Stimulated activated naive B cell treated with anti-CD40 and anti-IgM and Interleukin-4, amounts not matched to agents 10 μg/mL and 1 μg/mL and 100 μg/mL, for 72 hours (primary cell): ENCODE measurements around the gene MRPL45.
A peak's percentile ranks its signal among the peaks of the same experiment; 100 is the strongest.
"Not testable (repeated sequence)": the region's sequence is repeated elsewhere in the genome, so short reads cannot be mapped to it uniquely, and the experiment has no call there.

Experiments
- ATAC-seq, 2 donors: fragments of 150-1000 bp; cut with Tn5 transposase; replicated peaks; 2 replicates each; pipeline ENCODE4 v1.10.0; 2021; ENCODE audit warnings: moderate library complexity in 1 of 2
- DNase-seq: peaks from one replicate; pipeline ENCODE4 v3.0.0; 2021
- H3K27ac Mint-ChIP-seq: one replicate; pipeline ENCODE4 v1.8.0; 2022; ENCODE audit warnings: mild to moderate bottlenecking, mixed read lengths
- H3K27me3 Mint-ChIP-seq, 2 donors: one replicate each; pipeline ENCODE4 v1.8.0; 2022; ENCODE audit warnings: mixed read lengths in 2 of 2
- H3K36me3 Mint-ChIP-seq, 2 donors: one replicate each; pipeline ENCODE4 v1.8.0; 2022; ENCODE audit warnings: mixed read lengths in 2 of 2, mild to moderate bottlenecking in 1 of 2
- H3K4me1 Mint-ChIP-seq, 2 donors: one replicate each; pipeline ENCODE4 v1.8.0; 2022; ENCODE audit warnings: mixed read lengths in 2 of 2, mild to moderate bottlenecking in 1 of 2
- H3K4me3 Mint-ChIP-seq, 2 donors: one replicate each; pipeline ENCODE4 v1.8.0; 2022; ENCODE audit warnings: mild to moderate bottlenecking in 2 of 2, mixed read lengths in 2 of 2, moderate library complexity in 1 of 2
- H3K9me3 Mint-ChIP-seq, 2 donors: one replicate each; pipeline ENCODE4 v1.8.0; 2022; ENCODE audit warnings: mixed read lengths in 2 of 2, mild to moderate bottlenecking in 1 of 2

The MRPL45 gene

GRCh38 chr17:38296834-38297517, at the start of gene MRPL45:
MRPL45 (plus strand) TSS chr17:38297168; CDS start chr17:38297184, 16 bp downstream.
- DNase-seq, result peak; percentile 97
- H3K4me1 Mint-ChIP-seq, H3K36me3 Mint-ChIP-seq: not testable (repeated sequence)

GRCh38 chr17:38253191-38253590, 43.8 kb upstream of the MRPL45 start:
- not testable (repeated sequence) for H3K36me3 Mint-ChIP-seq, H3K9me3 Mint-ChIP-seq, DNase-seq, ATAC-seq, H3K27me3 Mint-ChIP-seq, H3K27ac Mint-ChIP-seq, H3K4me3 Mint-ChIP-seq, H3K4me1 Mint-ChIP-seq

More at GRCh38 chr17:38296834-38297517, at the start of gene MRPL45:
- Mint-ChIP-seq H3K27ac (peak within 1 kb of the TSS; percentile 96), H3K4me3 (peak within 1 kb of the TSS; percentile 88 to 92)
- H3K9me3 Mint-ChIP-seq, H3K27me3 Mint-ChIP-seq: not testable (repeated sequence)
- ATAC-seq, result peak; percentile 98

- not testable (repeated sequence) for H3K27ac Mint-ChIP-seq, H3K4me1 Mint-ChIP-seq, H3K36me3 Mint-ChIP-seq, H3K9me3 Mint-ChIP-seq, DNase-seq, H3K27me3 Mint-ChIP-seq, ATAC-seq, H3K4me3 Mint-ChIP-seq
Observed at GRCh38 chr17:38254357-38254756, 42.6 kb upstream of the MRPL45 start.

- H3K9me3 Mint-ChIP-seq, H3K36me3 Mint-ChIP-seq, H3K4me1 Mint-ChIP-seq, H3K27me3 Mint-ChIP-seq: not testable (repeated sequence)
- ATAC-seq (peak; percentile 85 to 87), DNase-seq (peak; percentile 74)
- H3K27ac Mint-ChIP-seq, result peak overlapping the region; percentile 37
- H3K4me3 Mint-ChIP-seq, result peak overlapping the region; percentile 63 to 81
Observed at GRCh38 chr17:38257013-38257621, 39.9 kb upstream of the MRPL45 start.

- ATAC-seq, result peak; percentile 83 to 84
- not testable (repeated sequence) for H3K36me3 Mint-ChIP-seq, H3K27me3 Mint-ChIP-seq, DNase-seq, H3K27ac Mint-ChIP-seq, H3K9me3 Mint-ChIP-seq
- H3K4me1 Mint-ChIP-seq, result peaks cover 1 to 11% of the 10 kb centered on the region in 2 donors
- H3K4me3 Mint-ChIP-seq, result peak overlapping the region in 1 of 2 donors; percentile 14
Observed at GRCh38 chr17:38265974-38266506, 30.9 kb upstream of the MRPL45 start.

DNA sequence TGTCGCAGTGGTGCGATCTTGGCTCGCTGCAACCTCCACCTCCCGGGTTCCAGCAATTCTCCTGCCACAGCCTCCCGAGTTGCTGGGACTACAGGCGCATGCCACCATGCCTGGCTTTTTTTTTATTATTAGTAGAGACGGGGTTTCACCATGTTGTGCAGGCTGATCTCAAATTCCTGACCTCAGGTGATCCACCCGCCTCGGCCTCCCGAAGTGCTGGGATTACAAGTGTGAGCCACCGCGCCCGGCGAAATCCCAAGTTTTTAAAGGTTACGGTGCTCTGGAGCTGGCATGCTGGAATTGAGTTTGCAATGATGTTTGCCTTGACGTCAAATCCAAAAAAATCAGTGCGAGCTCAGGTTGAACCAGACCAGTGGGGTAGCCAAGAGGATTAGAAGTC, 30.4 kb upstream of the MRPL45 start:
- not testable (repeated sequence) for DNase-seq, H3K36me3 Mint-ChIP-seq, ATAC-seq, H3K27ac Mint-ChIP-seq, H3K4me3 Mint-ChIP-seq, H3K27me3 Mint-ChIP-seq, H3K9me3 Mint-ChIP-seq
- peaks cover 1 to 11% of the 10 kb centered on the region in 2 donors for H3K4me1 Mint-ChIP-seq

- not testable (repeated sequence) for H3K9me3 Mint-ChIP-seq, H3K27me3 Mint-ChIP-seq, ATAC-seq, DNase-seq, H3K36me3 Mint-ChIP-seq, H3K4me3 Mint-ChIP-seq
- H3K27ac Mint-ChIP-seq, result peak overlapping the region; percentile 42
- peaks cover 1 to 11% of the 10 kb centered on the region in 2 donors for H3K4me1 Mint-ChIP-seq
Observed at GRCh38 chr17:38268138-38268537, 28.8 kb upstream of the MRPL45 start.

- not testable (repeated sequence) for DNase-seq, ATAC-seq, H3K36me3 Mint-ChIP-seq, H3K4me3 Mint-ChIP-seq, H3K9me3 Mint-ChIP-seq, H3K27ac Mint-ChIP-seq, H3K27me3 Mint-ChIP-seq
- peaks cover 1 to 11% of the 10 kb centered on the region in 2 donors for H3K4me1 Mint-ChIP-seq
Observed at GRCh38 chr17:38269045-38269444, 27.9 kb upstream of the MRPL45 start.

DNA sequence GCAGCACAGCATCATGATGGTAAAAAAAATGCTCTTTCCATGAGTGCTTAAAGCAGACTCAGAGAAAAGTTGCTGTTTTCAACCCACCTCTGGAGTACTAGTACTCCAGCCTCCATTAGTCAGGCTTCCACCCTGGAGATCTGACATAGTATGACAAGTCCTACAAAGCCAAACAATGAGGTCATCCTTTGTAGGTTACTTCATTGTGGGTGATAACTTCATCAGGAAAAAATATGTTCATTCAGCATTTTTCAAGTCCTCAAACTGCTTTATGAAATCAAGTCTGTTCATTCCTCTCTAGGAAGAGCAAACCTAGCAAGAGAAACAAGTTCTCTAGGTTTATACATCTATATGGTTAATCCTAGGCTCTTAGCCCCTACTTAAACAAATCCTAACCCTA, 27.4 kb upstream of the MRPL45 start:
- not testable (repeated sequence) for H3K4me3 Mint-ChIP-seq, H3K9me3 Mint-ChIP-seq, H3K36me3 Mint-ChIP-seq, H3K27me3 Mint-ChIP-seq, DNase-seq, ATAC-seq, H3K27ac Mint-ChIP-seq
- H3K4me1 Mint-ChIP-seq, result peaks cover 1 to 11% of the 10 kb centered on the region in 2 donors

DNA sequence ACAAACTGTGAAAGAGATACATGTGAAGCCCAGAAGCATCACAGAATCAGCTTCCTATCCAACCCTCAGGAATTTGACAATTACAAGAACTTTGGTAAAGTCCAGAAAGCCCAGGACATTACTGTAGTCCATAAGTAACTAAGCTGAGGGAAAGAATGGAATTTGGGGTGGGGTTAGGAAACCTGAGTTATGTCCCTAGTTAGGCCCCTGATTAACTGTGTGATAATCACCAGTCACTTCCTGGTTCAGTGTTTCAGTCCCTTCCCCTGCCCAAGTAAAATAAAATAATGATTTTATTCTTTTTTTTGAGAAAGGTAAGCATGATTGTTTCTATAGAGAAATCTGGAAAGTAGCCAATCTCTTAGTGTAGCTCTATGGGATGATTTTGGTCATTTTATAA, 11.0 kb upstream of the MRPL45 start:
- H3K4me1 Mint-ChIP-seq, H3K36me3 Mint-ChIP-seq, H3K27ac Mint-ChIP-seq, H3K27me3 Mint-ChIP-seq, H3K9me3 Mint-ChIP-seq, H3K4me3 Mint-ChIP-seq, ATAC-seq, DNase-seq: not testable (repeated sequence)

DNA sequence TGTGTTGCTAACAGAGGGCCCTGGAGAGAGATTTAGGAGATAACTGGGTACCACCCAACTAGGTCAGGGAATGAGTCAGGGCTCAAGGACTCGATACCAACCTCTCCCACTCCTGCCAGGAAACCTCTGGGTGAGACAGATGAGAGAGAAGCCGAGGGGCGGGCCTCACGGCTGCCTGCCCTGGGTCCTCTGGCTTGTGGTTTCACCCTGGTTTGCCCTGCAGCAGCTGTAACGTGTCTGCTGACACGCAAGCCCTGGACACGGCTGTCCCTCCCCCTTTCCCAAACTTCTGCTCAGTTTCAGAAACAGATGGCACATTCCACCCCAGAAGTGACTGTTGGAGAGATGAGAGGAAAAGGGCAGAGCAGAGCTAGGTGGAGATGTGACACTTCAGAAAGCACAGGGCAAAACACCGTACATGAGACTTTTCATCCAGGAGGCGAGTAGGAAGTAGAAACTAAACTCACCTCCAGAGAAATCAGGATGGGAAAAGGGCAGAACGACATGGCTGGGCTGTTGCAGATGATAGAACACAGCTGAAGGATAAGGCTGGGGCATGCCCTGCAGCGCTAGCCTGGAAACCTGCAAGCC, 10.4 kb upstream of the MRPL45 start:
- H3K27me3 Mint-ChIP-seq, H3K9me3 Mint-ChIP-seq, DNase-seq, H3K36me3 Mint-ChIP-seq, H3K4me1 Mint-ChIP-seq, H3K4me3 Mint-ChIP-seq, H3K27ac Mint-ChIP-seq: not testable (repeated sequence)
- ATAC-seq, result peak; percentile 85 to 90

- peak in 1 of 2 donors; percentile 39 for ATAC-seq
- H3K4me1 Mint-ChIP-seq, H3K9me3 Mint-ChIP-seq, H3K27ac Mint-ChIP-seq, H3K36me3 Mint-ChIP-seq, H3K4me3 Mint-ChIP-seq, DNase-seq, H3K27me3 Mint-ChIP-seq: not testable (repeated sequence)
Observed at GRCh38 chr17:38288217-38288827, 8.6 kb upstream of the MRPL45 start.

GRCh38 chr17:38289760-38290159, 7.2 kb upstream of the MRPL45 start:
- not testable (repeated sequence) for H3K9me3 Mint-ChIP-seq, H3K27ac Mint-ChIP-seq, H3K27me3 Mint-ChIP-seq, ATAC-seq, H3K4me1 Mint-ChIP-seq, H3K36me3 Mint-ChIP-seq, DNase-seq, H3K4me3 Mint-ChIP-seq

DNA sequence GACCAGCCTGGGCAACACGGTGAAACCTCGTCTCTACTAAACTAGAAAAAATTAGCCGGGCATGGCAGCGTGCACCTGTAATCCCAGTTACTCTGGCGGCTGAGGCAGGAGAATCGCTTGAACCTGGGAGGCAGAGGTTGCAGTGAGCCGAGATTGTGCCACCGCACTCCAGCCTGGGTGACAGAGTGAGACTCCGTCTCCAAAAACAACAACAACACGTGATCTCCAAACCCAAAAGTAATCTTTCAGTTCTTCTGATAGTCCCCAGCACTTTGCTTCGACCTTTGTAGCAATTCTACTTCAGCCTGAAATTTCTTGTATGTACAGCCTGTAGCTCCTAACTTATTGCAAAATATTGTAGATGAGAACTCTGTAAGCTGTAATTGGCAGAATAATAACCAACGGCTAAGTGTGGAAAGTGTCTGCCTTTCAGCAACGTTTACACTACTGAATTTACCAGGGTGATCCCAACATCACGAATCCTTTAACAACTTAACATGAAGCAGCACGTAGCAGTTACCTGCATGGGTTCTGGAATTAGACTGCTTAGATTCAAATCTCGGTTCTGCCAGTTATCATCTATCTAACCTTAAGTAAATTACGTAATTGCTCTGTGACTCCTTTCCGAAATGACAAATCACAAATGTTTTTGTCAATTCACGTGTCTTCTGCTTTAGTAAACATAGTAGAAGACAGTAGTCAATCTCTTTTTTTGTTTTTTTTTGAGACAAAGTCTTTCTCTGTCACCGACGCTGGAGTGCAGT, 1.2 kb upstream of the MRPL45 start:
- DNase-seq, H3K9me3 Mint-ChIP-seq, H3K27me3 Mint-ChIP-seq, H3K36me3 Mint-ChIP-seq, ATAC-seq, H3K4me1 Mint-ChIP-seq: not testable (repeated sequence)
- H3K4me3 Mint-ChIP-seq, result peak overlapping the region in 1 of 2 donors; percentile 88
- H3K27ac Mint-ChIP-seq, result peak overlapping the region; percentile 96
